Gastroesophageal sphincter (tissue), 3 donors: Measurements from ENCODE around the gene CCL17.

Source experiments
- EP300 ChIP-seq: sonication (generic); formaldehyde crosslinking; IDR thresholded peaks from one replicate; pipeline ENCODE4 v1.6.1; 2017; ENCODE audit warnings: antibody characterized with exemption, mild to moderate bottlenecking
- TF ChIP-seq, protein P1 (sequence below), 4 experiments: fragments of 200-600 bp in 2 of 4; fragments of 450-650 bp in 2 of 4; sonication (generic) in 1 of 4; IDR thresholded peaks; one replicate each; pipeline ENCODE4 v1.5.1; 2017 to 2019; ENCODE audit warnings: antibody characterized with exemption in 4 of 4, mild to moderate bottlenecking in 2 of 4, moderate library complexity in 2 of 4

DNA sequence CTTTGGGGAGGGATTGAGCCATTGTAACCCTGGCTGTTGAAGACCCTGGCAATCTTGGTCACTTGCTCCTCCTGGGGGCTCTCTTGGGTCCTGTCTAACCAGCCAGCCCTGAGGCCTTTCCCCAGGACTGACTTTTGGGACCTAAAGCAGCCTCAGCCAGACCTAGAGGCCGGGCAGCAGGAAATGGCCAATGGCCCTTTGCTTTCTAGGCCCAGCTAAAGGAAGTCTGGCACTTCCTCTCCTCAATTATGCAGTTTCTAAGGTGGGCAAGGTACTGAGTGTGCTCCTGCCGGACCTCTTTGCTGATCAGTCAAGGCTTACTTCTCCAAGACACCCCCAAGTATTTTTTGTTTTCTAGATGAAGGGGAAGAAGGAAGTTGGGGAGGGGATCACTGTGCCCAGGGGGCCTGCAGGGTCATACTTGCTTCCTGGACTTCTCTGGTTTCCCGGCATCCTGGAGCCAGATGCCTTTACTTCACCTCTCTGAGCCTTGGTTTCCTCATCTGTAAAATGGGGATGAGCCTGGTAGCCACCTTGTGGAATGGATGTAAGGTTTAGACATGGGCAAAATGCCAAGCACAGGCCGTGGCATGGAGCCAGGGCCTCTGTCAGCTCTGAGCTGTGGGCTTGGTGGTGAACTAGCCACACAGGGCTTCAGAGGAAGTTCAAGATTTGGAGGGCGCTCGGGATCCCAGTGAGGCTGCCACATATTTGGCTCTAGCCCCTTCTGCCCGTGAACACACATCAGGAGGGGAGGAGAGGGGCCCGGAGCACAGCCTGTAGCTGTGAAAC, 23.7 kb upstream of the CCL17 start:
- TF ChIP-seq, protein P1, sequence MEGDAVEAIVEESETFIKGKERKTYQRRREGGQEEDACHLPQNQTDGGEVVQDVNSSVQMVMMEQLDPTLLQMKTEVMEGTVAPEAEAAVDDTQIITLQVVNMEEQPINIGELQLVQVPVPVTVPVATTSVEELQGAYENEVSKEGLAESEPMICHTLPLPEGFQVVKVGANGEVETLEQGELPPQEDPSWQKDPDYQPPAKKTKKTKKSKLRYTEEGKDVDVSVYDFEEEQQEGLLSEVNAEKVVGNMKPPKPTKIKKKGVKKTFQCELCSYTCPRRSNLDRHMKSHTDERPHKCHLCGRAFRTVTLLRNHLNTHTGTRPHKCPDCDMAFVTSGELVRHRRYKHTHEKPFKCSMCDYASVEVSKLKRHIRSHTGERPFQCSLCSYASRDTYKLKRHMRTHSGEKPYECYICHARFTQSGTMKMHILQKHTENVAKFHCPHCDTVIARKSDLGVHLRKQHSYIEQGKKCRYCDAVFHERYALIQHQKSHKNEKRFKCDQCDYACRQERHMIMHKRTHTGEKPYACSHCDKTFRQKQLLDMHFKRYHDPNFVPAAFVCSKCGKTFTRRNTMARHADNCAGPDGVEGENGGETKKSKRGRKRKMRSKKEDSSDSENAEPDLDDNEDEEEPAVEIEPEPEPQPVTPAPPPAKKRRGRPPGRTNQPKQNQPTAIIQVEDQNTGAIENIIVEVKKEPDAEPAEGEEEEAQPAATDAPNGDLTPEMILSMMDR (IDR thresholded peaks at IDR 0.05) = no peak
- TF ChIP-seq EP300 = no peak
